Nucleus accumbens (tissue), 56 donors: Measurements from ENCODE around the gene TBC1D16.

Experiments
- DNase-seq, 56 donors: peaks; one replicate each; lab custom pipeline; 2025; lab: John Stamatoyannopoulos, UW

The TBC1D16 gene

GRCh38 chr17:79919862-79920720, 115.6 kb downstream of the TBC1D16 start:
- DNase-seq = no peak

- peak; percentile 36 to 97 (median 89) for DNase-seq
Observed at GRCh38 chr17:79919164-79919585, 116.5 kb downstream of the TBC1D16 start.

GRCh38 chr17:79918581-79919163, 117.0 kb downstream of the TBC1D16 start:
- no peak for DNase-seq

GRCh38 chr17:79917902-79918484, 117.7 kb downstream of the TBC1D16 start:
- DNase-seq = no peak

GRCh38 chr17:79916991-79917901, 118.4 kb downstream of the TBC1D16 start:
- DNase-seq = no peak

GRCh38 chr17:79916506-79916905, 119.2 kb downstream of the TBC1D16 start:
- no peak for DNase-seq

- peak in 6 of 56 donors; percentile 14 to 49 (median 22) for DNase-seq
Observed at GRCh38 chr17:79915850-79916430, 119.7 kb downstream of the TBC1D16 start.

- DNase-seq = no peak
Observed at GRCh38 chr17:79914813-79915740, 120.6 kb downstream of the TBC1D16 start.

- DNase-seq = no peak
Observed at GRCh38 chr17:79913896-79914812, 121.5 kb downstream of the TBC1D16 start.

GRCh38 chr17:79913451-79913850, 122.2 kb downstream of the TBC1D16 start:
- DNase-seq = no peak

GRCh38 chr17:79912552-79913330, 122.9 kb downstream of the TBC1D16 start:
- DNase-seq = no peak

- DNase-seq = no peak
Observed at GRCh38 chr17:79911430-79912399, 124.0 kb downstream of the TBC1D16 start.

- no peak for DNase-seq
Observed at GRCh38 chr17:79910985-79911361, 124.7 kb downstream of the TBC1D16 start.

- no peak for DNase-seq
Observed at GRCh38 chr17:79909121-79909520, 126.6 kb downstream of the TBC1D16 start.

- no peak for DNase-seq
Observed at GRCh38 chr17:79907850-79908249, 127.8 kb downstream of the TBC1D16 start.

- DNase-seq = no peak
Observed at GRCh38 chr17:79907217-79907715, 128.4 kb downstream of the TBC1D16 start.
